B cell (primary cell): ENCODE results near the gene CAVIN2. TPM values are rescaled to one million over a fixed set of nuclear protein-coding genes. Genes with fewer than 3 reads are reported as not detected.

Source experiments
- polyA plus RNA-seq: library from polyadenylated mRNA; depleted of rRNA; stranded (reverse); fragments of >200 nt; gene quantifications from 2 replicates; pipeline ENCODE4 v1.2.3, GENCODE V29; 2012
- total RNA-seq, 2 donors: library from RNA; stranded (reverse); fragments of 120-200 nt in 1 of 2; gene quantifications; 1 replicate in 1 of 2; 2 replicates in 1 of 2; pipeline versions ENCODE4 v1.2.3 to v1.2.4, GENCODE V29; 2013 to 2022

The CAVIN2 gene
- total and polyA plus RNA-seq, 2 donors (not counting 1 experiment from before 2014, with no cell fraction given), result 0.15 TPM; not detected in 1

Other genes with a start within 250 kb of the CAVIN2 start
- 56.4 and 58.0 TPM in 2 replicates for gene NABP1, start 169.0 kb downstream of the CAVIN2 start, total RNA-seq
- gene NABP1, start 169.0 kb downstream of the CAVIN2 start, polyA plus RNA-seq, result 5.9 and 7.2 TPM in 2 replicates